ENCODE results near the gene TMEM203.

GRCh38 chr9:137235424-137236237 is 30.2 kb upstream of the TMEM203 start:
- no peak for TF ChIP-seq NRF1 (IDR thresholded peaks at IDR 0.05; ENCODE audit: low read depth, low read length)
- no peak for TF ChIP-seq CTCF (IDR thresholded peaks at IDR 0.05)
- no peak for TF ChIP-seq TAF1 (IDR thresholded peaks at IDR 0.05; ENCODE audit: borderline replicate concordance, low read depth, low read length)
- TF ChIP-seq RXRA (IDR thresholded peaks at IDR 0.05; ENCODE audit: borderline replicate concordance, low read depth), result no peak
